Mesodermal cell (in vitro differentiated cells): ENCODE data around the gene CTNNBIP1. TPM values are rescaled to one million over a fixed set of nuclear protein-coding genes. Genes with fewer than 3 reads are reported as not detected.

Experiments
- H3K27ac ChIP-seq: 2 replicates; pipeline ENCODE4 v1.7.0; 2013; ENCODE audit warnings: mild to moderate bottlenecking, low read depth, low read length, moderate library complexity; ENCODE audit not compliant: severe bottlenecking
- H3K36me3 ChIP-seq: 2 replicates; pipeline ENCODE4 v1.7.1; 2013; ENCODE audit warnings: mild to moderate bottlenecking, low read length, moderate library complexity; ENCODE audit not compliant: control insufficient read depth, insufficient read depth
- H3K4me1 ChIP-seq: one replicate; pipeline ENCODE4 v1.7.1; 2013; ENCODE audit warnings: mild to moderate bottlenecking, low read length; ENCODE audit not compliant: insufficient read depth, control insufficient read depth, poor library complexity, severe bottlenecking
- H3K4me3 ChIP-seq: 2 replicates; pipeline ENCODE4 v1.7.0; 2013; ENCODE audit warnings: low read length, control low read depth, mild to moderate bottlenecking; ENCODE audit not compliant: insufficient read depth, poor library complexity, severe bottlenecking; ENCODE audit errors: extremely low read depth
- H3K9me3 ChIP-seq: 2 replicates; pipeline ENCODE4 v1.7.1; 2013; ENCODE audit warnings: mild to moderate bottlenecking, low read length, moderate library complexity; ENCODE audit not compliant: control insufficient read depth
- WGBS, 2 experiments: methylation state at CpG; one replicate each; pipeline ENCODE4 v1.1.5; 2013; ENCODE audit warnings: missing lambda C conversion rate in 2 of 2; ENCODE audit not compliant: insufficient coverage in 2 of 2; 5-methylcytosine and 5-hydroxymethylcytosine counted together
- polyA plus RNA-seq, 2 experiments: library from polyadenylated mRNA; stranded (reverse); fragments of 50-300 nt; gene quantifications; one replicate each; pipeline ENCODE4 v1.2.3, GENCODE V29; 2013

Gene CTNNBIP1
- polyA plus RNA-seq (2013, experiment 1 of 2): 57.3 TPM
- polyA plus RNA-seq (2013, experiment 2 of 2): 47.8 TPM

GRCh38 chr1:9910076-9910422, at the start of gene CTNNBIP1:
CTNNBIP1 (minus strand) TSS chr1:9910269; CDS start chr1:9872064, 38,205 bp downstream.
- peaks cover 18% of the 10 kb centered on the region for H3K4me1 ChIP-seq
- no peaks in the 10 kb centered on the region for H3K36me3 ChIP-seq
- peak within 1 kb of the TSS; percentile 86 for H3K27ac ChIP-seq
- H3K9me3 ChIP-seq: no peaks in the 10 kb centered on the region
- peak within 1 kb of the TSS; percentile 72 for H3K4me3 ChIP-seq
- WGBS, 2 experiments: 0 to 1% methylated on average over 18 to 35 of the region's 55 CpGs

- Histone ChIP-seq H3K4me1 (no peaks in the 10 kb centered on the region), H3K9me3 (no peaks in the 10 kb centered on the region), H3K27ac (no peak overlapping the region), H3K36me3 (no peaks in the 10 kb centered on the region), H3K4me3 (no peak overlapping the region)
- WGBS, 2 experiments: 75 to 91% methylated on average over 4 of the region's 8 CpGs
Measured at GRCh38 chr1:9957726-9958125, 47.7 kb upstream of the CTNNBIP1 start.

- 90 to 100% methylated on average over 2 of the region's 2 CpGs for WGBS, 2 experiments
- no peak overlapping the region for H3K27ac ChIP-seq
- H3K9me3 ChIP-seq: no peaks in the 10 kb centered on the region
Measured at GRCh38 chr1:9946315-9946714, 36.2 kb upstream of the CTNNBIP1 start.

GRCh38 chr1:9942939-9943788, 33.1 kb upstream of the CTNNBIP1 start, which contains the start of the genes LZIC and NMNAT1:
LZIC (minus strand) TSS chr1:9943391; CDS start chr1:9936619, 6,772 bp downstream.
NMNAT1 (plus strand) TSS chr1:9943475; CDS start chr1:9972074, 28,599 bp downstream.
- H3K9me3 ChIP-seq: no peaks in the 10 kb centered on the region
- peaks cover 18% of the 10 kb centered on the region for H3K36me3 ChIP-seq
- H3K4me3 ChIP-seq: peak within 1 kb of the TSS; percentile 73
- H3K4me1 ChIP-seq: no peaks in the 10 kb centered on the region
- WGBS, 2 experiments: 1% methylated on average over 40 to 52 of the region's 53 CpGs
- peak within 1 kb of the TSS; percentile 82 for H3K27ac ChIP-seq

More at GRCh38 chr1:9946315-9946714, 36.2 kb upstream of the CTNNBIP1 start:
- H3K4me1 ChIP-seq: no peaks in the 10 kb centered on the region
- H3K36me3 ChIP-seq: peaks cover 6% of the 10 kb centered on the region
- H3K4me3 ChIP-seq: no peak overlapping the region

- 2% methylated on average over 7 to 13 of the region's 14 CpGs for WGBS, 2 experiments
- H3K4me1 ChIP-seq: no peaks in the 10 kb centered on the region
- H3K9me3 ChIP-seq: no peaks in the 10 kb centered on the region
- peaks cover 20% of the 10 kb centered on the region for H3K36me3 ChIP-seq
- peak overlapping the region; percentile 82 for H3K27ac ChIP-seq
- H3K4me3 ChIP-seq: peak overlapping the region; percentile 73
Measured at GRCh38 chr1:9942399-9942938, 32.4 kb upstream of the CTNNBIP1 start.

GRCh38 chr1:9929431-9930385, 19.6 kb upstream of the CTNNBIP1 start:
- no peak overlapping the region for H3K4me3 ChIP-seq
- no peaks in the 10 kb centered on the region for H3K9me3 ChIP-seq
- WGBS, 2 experiments: 66 to 78% methylated on average over 9 to 13 of the region's 15 CpGs
- H3K36me3 ChIP-seq: peaks cover 40% of the 10 kb centered on the region
- peak overlapping the region; percentile 57 for H3K27ac ChIP-seq
- peaks cover 15% of the 10 kb centered on the region for H3K4me1 ChIP-seq

GRCh38 chr1:9927259-9927658, 17.2 kb upstream of the CTNNBIP1 start:
- Histone ChIP-seq H3K4me3 (no peak overlapping the region), H3K4me1 (peaks cover 18% of the 10 kb centered on the region), H3K9me3 (no peaks in the 10 kb centered on the region), H3K27ac (no peak overlapping the region), H3K36me3 (peaks cover 23% of the 10 kb centered on the region)
- WGBS, 2 experiments: 70 to 92% methylated on average over 2 to 5 of the region's 5 CpGs

GRCh38 chr1:9922342-9922741, 12.3 kb upstream of the CTNNBIP1 start:
- Histone ChIP-seq H3K4me1 (peaks cover 3% of the 10 kb centered on the region), H3K27ac (no peak overlapping the region), H3K4me3 (no peak overlapping the region), H3K36me3 (no peaks in the 10 kb centered on the region), H3K9me3 (no peaks in the 10 kb centered on the region)
- 21 to 44% methylated on average over 4 to 5 of the region's 5 CpGs for WGBS, 2 experiments

GRCh38 chr1:9920606-9921005, 10.5 kb upstream of the CTNNBIP1 start:
- H3K9me3 ChIP-seq: no peaks in the 10 kb centered on the region
- WGBS, 2 experiments: 88 to 100% methylated on average over 2 to 3 of the region's 5 CpGs
- H3K4me1 ChIP-seq: peaks cover 3% of the 10 kb centered on the region
- no peaks in the 10 kb centered on the region for H3K36me3 ChIP-seq
- H3K4me3 ChIP-seq: no peak overlapping the region
- H3K27ac ChIP-seq: no peak overlapping the region

- no peaks in the 10 kb centered on the region for H3K9me3 ChIP-seq
- no peak overlapping the region for H3K4me3 ChIP-seq
- H3K27ac ChIP-seq: no peak overlapping the region
- 100% methylated on average over 1 of the region's 1 CpG for WGBS, 2 experiments
- peaks cover 3% of the 10 kb centered on the region for H3K4me1 ChIP-seq
- H3K36me3 ChIP-seq: no peaks in the 10 kb centered on the region
Measured at GRCh38 chr1:9917901-9918300, 7.8 kb upstream of the CTNNBIP1 start.
